Measurements from ENCODE around the gene SLC25A20.

DNA sequence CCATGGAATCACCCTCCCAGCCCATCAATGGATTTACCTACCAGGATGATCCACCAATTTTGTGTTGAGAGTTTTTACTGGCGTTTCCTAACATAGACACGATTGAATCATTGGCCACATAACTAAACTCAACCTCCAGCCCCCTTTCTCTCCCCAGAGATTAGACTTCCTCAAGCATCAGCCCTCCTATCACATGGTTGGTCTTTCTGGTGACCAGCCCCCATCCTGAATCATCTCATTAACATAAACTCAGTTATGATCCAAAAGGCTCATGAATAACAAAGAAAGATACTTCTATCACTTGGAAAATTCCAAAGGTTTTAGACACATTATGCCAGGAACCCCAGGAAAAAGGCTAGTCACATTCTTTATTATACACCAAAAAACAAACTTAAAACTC is 72.2 kb downstream of the SLC25A20 start:
- TF ChIP-seq POLR2AphosphoS5 (IDR thresholded peaks at IDR 0.05; ENCODE audit: low read depth, low read length): no peak
- TF ChIP-seq, protein P1, sequence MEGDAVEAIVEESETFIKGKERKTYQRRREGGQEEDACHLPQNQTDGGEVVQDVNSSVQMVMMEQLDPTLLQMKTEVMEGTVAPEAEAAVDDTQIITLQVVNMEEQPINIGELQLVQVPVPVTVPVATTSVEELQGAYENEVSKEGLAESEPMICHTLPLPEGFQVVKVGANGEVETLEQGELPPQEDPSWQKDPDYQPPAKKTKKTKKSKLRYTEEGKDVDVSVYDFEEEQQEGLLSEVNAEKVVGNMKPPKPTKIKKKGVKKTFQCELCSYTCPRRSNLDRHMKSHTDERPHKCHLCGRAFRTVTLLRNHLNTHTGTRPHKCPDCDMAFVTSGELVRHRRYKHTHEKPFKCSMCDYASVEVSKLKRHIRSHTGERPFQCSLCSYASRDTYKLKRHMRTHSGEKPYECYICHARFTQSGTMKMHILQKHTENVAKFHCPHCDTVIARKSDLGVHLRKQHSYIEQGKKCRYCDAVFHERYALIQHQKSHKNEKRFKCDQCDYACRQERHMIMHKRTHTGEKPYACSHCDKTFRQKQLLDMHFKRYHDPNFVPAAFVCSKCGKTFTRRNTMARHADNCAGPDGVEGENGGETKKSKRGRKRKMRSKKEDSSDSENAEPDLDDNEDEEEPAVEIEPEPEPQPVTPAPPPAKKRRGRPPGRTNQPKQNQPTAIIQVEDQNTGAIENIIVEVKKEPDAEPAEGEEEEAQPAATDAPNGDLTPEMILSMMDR (IDR thresholded peaks at IDR 0.05): no peak
- TF ChIP-seq TCF7L2 (IDR thresholded peaks at IDR 0.05; ENCODE audit: low read depth, low read length): no peak
- TF ChIP-seq SIN3A (IDR thresholded peaks at IDR 0.05; ENCODE audit: borderline replicate concordance, insufficient read depth, low read depth, low read length): no peak

Data from Panc1 (cell line).